Posterior vena cava (tissue), 2 donors: ENCODE results near the gene CD302. TPM values are rescaled to one million over a fixed set of nuclear protein-coding genes. Genes with fewer than 3 reads are reported as not detected.

Experiments used
- total RNA-seq, 2 donors: library from RNA; stranded (reverse); fragmentation: NEBNext Ultra II Directional; extraction: Animal tissue kit (Norgen Biotek cat#: 25700); gene quantifications; one replicate each; pipeline ENCODE4 v1.2.1, GENCODE V29; 2021
- donor health status: DM: yes; HTN: yes; CAD: no.
- donor health status: DM: yes; HTN: yes; CAD: no.

CD302 gene
- total RNA-seq, 2 donors from 2014 or later, result 52.4 to 65.2 TPM

Other genes starting within 250 kb of the CD302 start
- 10 to 100 TPM; 63.2 to 66.7 TPM for gene BAZ2B, start 181.7 kb downstream of the CD302 start, total RNA-seq
- 10 to 100 TPM; 68.9 to 86.1 TPM for gene MARCHF7, start 85.7 kb downstream of the CD302 start, total RNA-seq
- gene LY75, start 106.5 kb upstream of the CD302 start, total RNA-seq, result 1 to 10 TPM; 2.8 to 4.3 TPM